Astrocyte (in vitro differentiated cells and primary cell): ENCODE results near the gene INPP4A. TPM values are rescaled to one million over a fixed set of nuclear protein-coding genes. Genes with fewer than 3 reads are reported as not detected.

Source experiments
- DNase-seq: peaks from one replicate; pipeline ENCODE4 v3.0.0-alpha.2; 2010; ENCODE audit warnings: low read depth
- FAIRE-seq: peaks from 2 replicates; lab custom pipeline; 2011; peaks lifted over from hg19 to GRCh38; lab: Jason Lieb, UNC
- H2AFZ ChIP-seq: 2 replicates; pipeline ENCODE4 v1.6.0; 2012; ENCODE audit warnings: low read depth, low read length, inconsistent platforms
- H3K27ac ChIP-seq: 2 replicates; pipeline ENCODE4 v1.5.1; 2011; ENCODE audit warnings: low read depth, low read length, inconsistent platforms
- H3K27me3 ChIP-seq: 2 replicates; pipeline ENCODE4 v1.6.0; 2011; ENCODE audit warnings: low read length, inconsistent platforms; ENCODE audit not compliant: insufficient read depth
- H3K36me3 ChIP-seq: 2 replicates; pipeline ENCODE4 v1.5.1; 2011; ENCODE audit warnings: low read length, inconsistent platforms; ENCODE audit not compliant: insufficient read depth
- H3K4me1 ChIP-seq: 2 replicates; pipeline ENCODE4 v1.5.1; 2011; ENCODE audit warnings: low read length, inconsistent platforms; ENCODE audit not compliant: insufficient read depth
- H3K4me2 ChIP-seq: 2 replicates; pipeline ENCODE4 v1.6.0; 2012; ENCODE audit warnings: low read length, inconsistent platforms
- H3K4me3 ChIP-seq: 2 replicates; pipeline ENCODE4 v1.5.1; 2011; ENCODE audit warnings: low read depth, mild to moderate bottlenecking, low read length, inconsistent platforms; ENCODE audit not compliant: insufficient read depth
- H3K79me2 ChIP-seq: 2 replicates; pipeline ENCODE4 v1.6.0; 2012; ENCODE audit warnings: mild to moderate bottlenecking, low read length, inconsistent platforms; ENCODE audit not compliant: insufficient read depth
- H3K9ac ChIP-seq: 2 replicates; pipeline ENCODE4 v1.6.0; 2012; ENCODE audit warnings: mild to moderate bottlenecking, low read length, inconsistent platforms
- H3K9me3 ChIP-seq: 2 replicates; pipeline ENCODE4 v1.5.1; 2012; ENCODE audit warnings: low read depth, mild to moderate bottlenecking, low read length, inconsistent platforms; ENCODE audit not compliant: insufficient read depth
- H4K20me1 ChIP-seq: 2 replicates; pipeline ENCODE4 v1.6.0; 2012; ENCODE audit warnings: low read length, inconsistent platforms; ENCODE audit not compliant: insufficient read depth
- H3K27ac Mint-ChIP-seq: one replicate; pipeline ENCODE4 v1.8.0; 2021; ENCODE audit warnings: mild to moderate bottlenecking, mixed read lengths; ENCODE audit not compliant: unreplicated experiment
- H3K27me3 Mint-ChIP-seq: one replicate; pipeline ENCODE4 v1.8.0; 2021; ENCODE audit warnings: low read depth, mixed read lengths; ENCODE audit not compliant: unreplicated experiment
- H3K36me3 Mint-ChIP-seq: one replicate; pipeline ENCODE4 v1.8.0; 2021; ENCODE audit warnings: low read depth, mixed read lengths; ENCODE audit not compliant: unreplicated experiment
- H3K4me1 Mint-ChIP-seq: one replicate; pipeline ENCODE4 v1.8.0; 2021; ENCODE audit warnings: low read depth, mixed read lengths; ENCODE audit not compliant: unreplicated experiment
- H3K4me3 Mint-ChIP-seq: one replicate; pipeline ENCODE4 v1.8.0; 2021; ENCODE audit warnings: mild to moderate bottlenecking, moderate library complexity, mixed read lengths; ENCODE audit not compliant: unreplicated experiment
- H3K9me3 Mint-ChIP-seq: one replicate; pipeline ENCODE4 v1.8.0; 2021; ENCODE audit warnings: mild to moderate bottlenecking, mixed read lengths; ENCODE audit not compliant: unreplicated experiment
- EZH2 ChIP-seq: IDR thresholded peaks from 2 replicates; pipeline ENCODE4 v1.6.1; 2012; ENCODE audit warnings: mild to moderate bottlenecking, low read length, inconsistent platforms; ENCODE audit not compliant: insufficient read depth
- total RNA-seq: library from RNA; stranded (reverse); gene quantifications from 2 replicates; pipeline ENCODE4 v1.2.1, GENCODE V29; 2021
- TF ChIP-seq, protein P1 (sequence below): IDR thresholded peaks from 2 replicates; pipeline ENCODE4 v1.5.1; 2011; ENCODE audit warnings: low read depth, mild to moderate bottlenecking, inconsistent platforms, low read length, moderate library complexity; ENCODE audit not compliant: insufficient read depth

INPP4A gene
- total RNA-seq, 1 donor from 2014 or later: 19.4 TPM

DNA sequence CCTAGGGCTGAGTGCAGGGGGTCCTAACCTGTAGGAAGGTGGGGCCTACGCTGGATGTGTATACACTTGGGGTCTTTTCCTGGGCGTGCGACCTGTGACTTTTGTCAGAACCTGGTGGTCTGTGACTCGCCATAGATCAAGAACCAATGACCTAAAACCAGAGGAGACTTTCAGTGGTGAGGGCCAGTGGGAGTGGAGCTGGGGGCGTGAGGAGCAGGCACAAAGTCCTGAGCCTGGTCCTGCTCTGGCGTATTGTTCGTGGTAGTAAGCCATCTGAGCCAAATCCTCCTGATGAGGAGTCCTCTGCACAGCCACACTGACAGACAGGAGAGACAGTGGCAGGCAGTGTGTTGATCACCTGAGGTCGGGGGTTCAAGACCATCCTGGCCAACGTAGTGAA lies 8.9 kb downstream of the INPP4A start:
- Mint-ChIP-seq H3K36me3 (peaks cover 2% of the 10 kb centered on the region), H3K4me3 (no peak overlapping the region), H3K27ac (no peak overlapping the region), H3K4me1 (peaks cover 22% of the 10 kb centered on the region), H3K27me3 (no peaks in the 10 kb centered on the region), H3K9me3 (peaks cover 2% of the 10 kb centered on the region)
- Histone ChIP-seq H4K20me1 (peaks cover 71% of the 10 kb centered on the region), H3K4me3 (no peak overlapping the region), H3K27ac (no peak overlapping the region), H3K36me3 (no peaks in the 10 kb centered on the region), H3K4me2 (no peak overlapping the region), H2AFZ (no peak overlapping the region), H3K9ac (no peak overlapping the region), H3K4me1 (peaks cover 3% of the 10 kb centered on the region), H3K27me3 (no peaks in the 10 kb centered on the region), H3K79me2 (peaks cover 72% of the 10 kb centered on the region), H3K9me3 (no peaks in the 10 kb centered on the region)
- DNase-seq: no peak
- no peak for TF ChIP-seq EZH2
- TF ChIP-seq, protein P1, sequence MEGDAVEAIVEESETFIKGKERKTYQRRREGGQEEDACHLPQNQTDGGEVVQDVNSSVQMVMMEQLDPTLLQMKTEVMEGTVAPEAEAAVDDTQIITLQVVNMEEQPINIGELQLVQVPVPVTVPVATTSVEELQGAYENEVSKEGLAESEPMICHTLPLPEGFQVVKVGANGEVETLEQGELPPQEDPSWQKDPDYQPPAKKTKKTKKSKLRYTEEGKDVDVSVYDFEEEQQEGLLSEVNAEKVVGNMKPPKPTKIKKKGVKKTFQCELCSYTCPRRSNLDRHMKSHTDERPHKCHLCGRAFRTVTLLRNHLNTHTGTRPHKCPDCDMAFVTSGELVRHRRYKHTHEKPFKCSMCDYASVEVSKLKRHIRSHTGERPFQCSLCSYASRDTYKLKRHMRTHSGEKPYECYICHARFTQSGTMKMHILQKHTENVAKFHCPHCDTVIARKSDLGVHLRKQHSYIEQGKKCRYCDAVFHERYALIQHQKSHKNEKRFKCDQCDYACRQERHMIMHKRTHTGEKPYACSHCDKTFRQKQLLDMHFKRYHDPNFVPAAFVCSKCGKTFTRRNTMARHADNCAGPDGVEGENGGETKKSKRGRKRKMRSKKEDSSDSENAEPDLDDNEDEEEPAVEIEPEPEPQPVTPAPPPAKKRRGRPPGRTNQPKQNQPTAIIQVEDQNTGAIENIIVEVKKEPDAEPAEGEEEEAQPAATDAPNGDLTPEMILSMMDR: no peak
- FAIRE-seq: no peak

DNA sequence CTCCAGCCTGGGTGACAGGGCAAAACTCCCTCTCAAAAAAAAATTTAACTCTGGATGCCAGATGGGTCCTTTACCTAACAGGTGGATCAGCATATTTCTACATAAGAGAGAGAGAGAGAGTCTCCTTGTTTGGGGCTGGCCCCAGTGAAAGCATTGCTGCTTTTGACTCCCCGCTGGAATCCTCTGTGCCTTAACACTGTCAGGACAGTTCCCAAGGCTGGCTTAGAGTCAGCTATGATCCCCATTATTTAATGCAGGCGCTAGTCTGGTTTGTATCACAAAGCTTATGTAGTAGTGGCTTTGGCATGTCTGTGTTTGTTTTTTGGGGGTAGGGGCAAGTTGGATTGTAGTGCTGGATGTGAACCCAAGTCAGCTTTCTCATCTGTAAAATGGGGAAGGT lies 9.4 kb downstream of the INPP4A start:
- H3K27ac ChIP-seq: no peak overlapping the region
- Mint-ChIP-seq H3K36me3 (peaks cover 5% of the 10 kb centered on the region), H3K4me1 (peaks cover 22% of the 10 kb centered on the region), H3K27ac (no peak overlapping the region), H3K4me3 (no peak overlapping the region), H3K9me3 (peaks cover 2% of the 10 kb centered on the region), H3K27me3 (no peaks in the 10 kb centered on the region)
- FAIRE-seq: no peak
- peaks cover 3% of the 10 kb centered on the region for H3K4me1 ChIP-seq
- no peaks in the 10 kb centered on the region for H3K9me3 ChIP-seq
- no peak overlapping the region for H2AFZ ChIP-seq
- TF ChIP-seq EZH2: no peak
- TF ChIP-seq, protein P1: no peak
- H3K27me3 ChIP-seq: no peaks in the 10 kb centered on the region
- H3K4me2 ChIP-seq: peak overlapping the region; percentile 23
- H3K79me2 ChIP-seq: peaks cover 72% of the 10 kb centered on the region
- H3K9ac ChIP-seq: no peak overlapping the region
- H4K20me1 ChIP-seq: peaks cover 72% of the 10 kb centered on the region
- H3K4me3 ChIP-seq: no peak overlapping the region
- no peak for DNase-seq
- H3K36me3 ChIP-seq: no peaks in the 10 kb centered on the region

DNA sequence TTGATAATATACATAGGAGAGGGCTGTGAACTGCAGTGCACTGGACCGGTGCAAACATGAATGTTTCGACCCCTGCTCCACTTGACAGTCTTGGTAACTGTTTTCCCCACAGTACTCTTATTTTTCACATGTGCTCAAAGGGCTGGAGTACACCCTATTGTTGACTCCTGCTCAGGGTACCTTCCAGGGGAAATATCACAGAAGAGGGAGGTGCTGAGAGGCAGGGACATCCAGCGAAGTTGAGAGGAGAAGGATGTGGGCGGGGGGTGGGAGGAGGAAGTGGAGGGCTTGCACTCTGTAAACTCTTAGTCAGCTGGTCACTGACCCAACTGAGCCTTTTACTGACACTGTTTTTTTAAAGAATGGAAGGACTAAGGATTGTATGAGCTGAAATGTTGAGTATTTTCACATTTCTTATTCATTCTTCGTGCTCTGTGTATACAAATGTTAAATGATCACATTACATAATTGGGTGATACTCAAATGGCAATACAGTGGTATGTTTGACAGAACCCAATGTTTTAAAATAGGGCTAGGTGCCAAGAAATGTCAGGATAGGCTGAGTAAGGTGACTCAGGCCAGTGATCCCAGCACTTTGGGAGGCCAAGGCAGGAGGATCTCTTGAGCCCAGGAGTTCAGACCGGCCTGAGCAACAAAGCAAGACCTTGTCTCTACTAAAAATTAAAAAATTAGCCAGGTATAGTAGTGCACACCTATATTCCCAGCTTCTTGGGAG lies 10.0 kb downstream of the INPP4A start:
- Histone ChIP-seq H3K9me3 (no peaks in the 10 kb centered on the region), H2AFZ (no peak overlapping the region), H3K4me1 (peaks cover 3% of the 10 kb centered on the region), H3K9ac (no peak overlapping the region), H4K20me1 (peaks cover 67% of the 10 kb centered on the region), H3K27ac (no peak overlapping the region), H3K4me3 (no peak overlapping the region), H3K27me3 (no peaks in the 10 kb centered on the region), H3K4me2 (peak overlapping the region; percentile 23), H3K36me3 (no peaks in the 10 kb centered on the region), H3K79me2 (peaks cover 71% of the 10 kb centered on the region)
- DNase-seq (no peak), FAIRE-seq (no peak)
- H3K4me3 Mint-ChIP-seq: no peak overlapping the region
- H3K9me3 Mint-ChIP-seq: peaks cover 2% of the 10 kb centered on the region
- TF ChIP-seq, protein P1: no peak
- no peak for TF ChIP-seq EZH2
- peaks cover 24% of the 10 kb centered on the region for H3K4me1 Mint-ChIP-seq
- no peaks in the 10 kb centered on the region for H3K27me3 Mint-ChIP-seq
- H3K36me3 Mint-ChIP-seq: peaks cover 7% of the 10 kb centered on the region
- no peak overlapping the region for H3K27ac Mint-ChIP-seq
